GM19099 (cell line): Measurements from ENCODE around the gene LTB4R.
A peak's percentile ranks its signal among the peaks of the same experiment; 100 is the strongest.

ENCODE experiments used
- POLR2A ChIP-seq: IDR thresholded peaks from 3 replicates; pipeline ENCODE4 v1.6.1; 2011; ENCODE audit warnings: low read depth; ENCODE audit not compliant: insufficient read length; ENCODE audit errors: extremely low read depth

LTB4R gene, protein sequence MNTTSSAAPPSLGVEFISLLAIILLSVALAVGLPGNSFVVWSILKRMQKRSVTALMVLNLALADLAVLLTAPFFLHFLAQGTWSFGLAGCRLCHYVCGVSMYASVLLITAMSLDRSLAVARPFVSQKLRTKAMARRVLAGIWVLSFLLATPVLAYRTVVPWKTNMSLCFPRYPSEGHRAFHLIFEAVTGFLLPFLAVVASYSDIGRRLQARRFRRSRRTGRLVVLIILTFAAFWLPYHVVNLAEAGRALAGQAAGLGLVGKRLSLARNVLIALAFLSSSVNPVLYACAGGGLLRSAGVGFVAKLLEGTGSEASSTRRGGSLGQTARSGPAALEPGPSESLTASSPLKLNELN

DNA sequence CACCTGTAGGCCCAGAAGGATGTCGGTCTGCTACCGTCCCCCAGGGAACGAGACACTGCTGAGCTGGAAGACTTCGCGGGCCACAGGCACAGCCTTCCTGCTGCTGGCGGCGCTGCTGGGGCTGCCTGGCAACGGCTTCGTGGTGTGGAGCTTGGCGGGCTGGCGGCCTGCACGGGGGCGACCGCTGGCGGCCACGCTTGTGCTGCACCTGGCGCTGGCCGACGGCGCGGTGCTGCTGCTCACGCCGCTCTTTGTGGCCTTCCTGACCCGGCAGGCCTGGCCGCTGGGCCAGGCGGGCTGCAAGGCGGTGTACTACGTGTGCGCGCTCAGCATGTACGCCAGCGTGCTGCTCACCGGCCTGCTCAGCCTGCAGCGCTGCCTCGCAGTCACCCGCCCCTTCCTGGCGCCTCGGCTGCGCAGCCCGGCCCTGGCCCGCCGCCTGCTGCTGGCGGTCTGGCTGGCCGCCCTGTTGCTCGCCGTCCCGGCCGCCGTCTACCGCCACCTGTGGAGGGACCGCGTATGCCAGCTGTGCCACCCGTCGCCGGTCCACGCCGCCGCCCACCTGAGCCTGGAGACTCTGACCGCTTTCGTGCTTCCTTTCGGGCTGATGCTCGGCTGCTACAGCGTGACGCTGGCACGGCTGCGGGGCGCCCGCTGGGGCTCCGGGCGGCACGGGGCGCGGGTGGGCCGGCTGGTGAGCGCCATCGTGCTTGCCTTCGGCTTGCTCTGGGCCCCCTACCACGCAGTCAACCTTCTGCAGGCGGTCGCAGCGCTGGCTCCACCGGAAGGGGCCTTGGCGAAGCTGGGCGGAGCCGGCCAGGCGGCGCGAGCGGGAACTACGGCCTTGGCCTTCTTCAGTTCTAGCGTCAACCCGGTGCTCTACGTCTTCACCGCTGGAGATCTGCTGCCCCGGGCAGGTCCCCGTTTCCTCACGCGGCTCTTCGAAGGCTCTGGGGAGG is at the start of gene LTB4R:
Gene LTB4R, plus strand, starts transcription at position 857 of the 959 bp plus-strand sequence. CDS start 4,150 bp downstream, outside the sequence.
- peak; percentile 60 for TF ChIP-seq POLR2A

DNA sequence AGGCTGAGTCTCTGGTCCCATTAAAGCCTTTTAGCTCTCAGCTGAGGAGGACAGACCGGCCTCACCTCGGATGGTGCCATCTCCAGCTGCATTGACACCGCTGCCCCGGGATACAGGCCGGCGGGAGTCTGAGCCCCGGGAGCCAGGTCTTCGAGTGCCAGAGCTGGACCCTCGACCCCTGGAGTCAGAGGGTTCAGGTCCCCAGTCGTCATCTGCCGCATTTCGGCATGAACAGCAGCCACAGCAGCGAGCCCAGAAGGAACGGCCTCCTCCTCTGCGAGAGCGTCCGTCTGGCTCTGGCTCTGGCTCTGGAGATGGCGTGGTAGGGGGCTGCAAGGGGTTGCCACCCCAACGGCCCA is 49.4 kb upstream of the LTB4R start:
- no peak for TF ChIP-seq POLR2A

DNA sequence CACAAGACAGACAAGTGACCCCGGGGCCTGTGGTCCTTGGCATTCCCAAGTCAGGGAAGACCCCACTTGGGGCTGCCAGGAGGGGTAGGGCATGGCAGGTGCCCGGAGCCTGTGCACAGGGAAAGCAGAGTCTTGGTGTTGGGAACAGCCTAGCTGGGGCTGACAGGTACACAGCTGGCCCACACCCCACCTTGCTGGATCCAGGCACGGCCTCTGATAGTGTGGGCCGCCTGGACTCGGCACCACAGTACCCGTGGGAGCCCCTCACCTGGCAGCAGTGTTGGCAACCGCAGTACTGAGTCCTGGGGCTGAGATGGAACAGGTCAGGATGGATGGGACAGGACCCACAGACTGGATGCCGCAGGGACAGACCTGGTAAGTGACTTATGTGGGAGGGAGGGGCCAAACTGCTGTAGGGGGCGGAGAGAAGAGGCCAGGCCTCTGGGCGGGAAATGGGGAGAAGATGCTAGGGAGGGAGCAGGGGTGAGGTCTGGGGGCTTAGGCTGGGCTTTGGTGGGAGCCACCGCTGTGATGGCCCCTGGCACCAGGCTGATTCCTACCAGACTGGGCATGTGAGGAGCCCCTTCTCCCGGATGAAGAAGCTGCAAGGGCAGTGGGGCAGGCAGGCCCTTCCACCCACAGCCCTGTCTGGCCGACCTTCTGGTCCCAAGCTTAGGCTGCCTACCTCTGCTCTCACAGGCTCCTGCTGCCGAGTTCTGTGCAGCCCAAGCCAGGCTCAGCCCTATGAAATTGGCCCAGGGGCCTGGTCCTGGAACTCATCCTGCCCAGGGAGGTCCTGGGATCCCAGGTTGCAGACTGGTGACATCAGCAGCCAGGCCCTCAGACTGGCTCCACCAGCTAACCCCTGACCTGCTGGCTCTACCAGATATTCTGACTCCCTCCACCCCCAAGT is 48.2 kb upstream of the LTB4R start, which contains the start of gene TGM1:
Gene TGM1, minus strand, starts transcription at position 357 of the 913 bp plus-strand sequence. CDS start 825 bp downstream, outside the sequence.
- no peak for TF ChIP-seq POLR2A

DNA sequence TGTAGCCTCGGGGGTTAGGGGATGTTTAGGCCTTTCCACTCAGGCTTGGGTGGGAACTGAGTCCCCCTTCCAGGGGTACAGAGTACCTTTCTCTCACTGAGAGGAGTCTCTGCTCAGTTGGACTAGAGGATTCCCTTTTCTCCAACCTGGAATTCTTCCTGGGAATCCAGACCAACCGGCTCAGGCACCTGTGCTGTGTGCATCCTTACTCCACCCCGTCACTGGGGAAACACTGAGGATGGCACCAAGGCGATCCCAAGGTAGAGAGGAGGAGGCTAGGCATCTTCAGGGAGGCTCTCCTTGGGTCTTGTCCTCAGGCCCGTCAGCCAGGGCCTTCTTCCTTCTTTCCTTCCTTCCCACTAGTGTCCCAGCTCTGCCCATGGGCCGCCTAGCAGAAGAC is 47.5 kb upstream of the LTB4R start:
- TF ChIP-seq POLR2A = no peak

DNA sequence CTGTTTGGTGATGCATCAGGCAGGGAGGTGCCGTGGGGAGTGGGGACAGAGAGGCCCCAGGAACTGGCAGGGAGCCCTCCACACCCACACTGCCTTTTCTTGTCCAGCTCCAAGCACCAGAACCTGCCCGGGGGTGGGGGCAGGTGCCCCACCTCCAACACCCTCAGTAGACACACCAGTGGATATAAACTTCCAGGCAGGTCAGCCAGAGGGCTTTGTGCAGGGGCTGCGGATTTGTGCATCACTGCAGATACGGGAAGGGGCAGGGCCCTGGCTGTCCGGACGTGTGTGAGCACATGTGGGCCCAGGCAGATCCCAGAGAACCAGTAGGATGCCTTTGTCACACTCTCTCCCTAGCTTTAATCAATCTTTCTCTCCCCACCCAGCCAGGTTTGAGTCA is 47.0 kb upstream of the LTB4R start:
- no peak for TF ChIP-seq POLR2A

DNA sequence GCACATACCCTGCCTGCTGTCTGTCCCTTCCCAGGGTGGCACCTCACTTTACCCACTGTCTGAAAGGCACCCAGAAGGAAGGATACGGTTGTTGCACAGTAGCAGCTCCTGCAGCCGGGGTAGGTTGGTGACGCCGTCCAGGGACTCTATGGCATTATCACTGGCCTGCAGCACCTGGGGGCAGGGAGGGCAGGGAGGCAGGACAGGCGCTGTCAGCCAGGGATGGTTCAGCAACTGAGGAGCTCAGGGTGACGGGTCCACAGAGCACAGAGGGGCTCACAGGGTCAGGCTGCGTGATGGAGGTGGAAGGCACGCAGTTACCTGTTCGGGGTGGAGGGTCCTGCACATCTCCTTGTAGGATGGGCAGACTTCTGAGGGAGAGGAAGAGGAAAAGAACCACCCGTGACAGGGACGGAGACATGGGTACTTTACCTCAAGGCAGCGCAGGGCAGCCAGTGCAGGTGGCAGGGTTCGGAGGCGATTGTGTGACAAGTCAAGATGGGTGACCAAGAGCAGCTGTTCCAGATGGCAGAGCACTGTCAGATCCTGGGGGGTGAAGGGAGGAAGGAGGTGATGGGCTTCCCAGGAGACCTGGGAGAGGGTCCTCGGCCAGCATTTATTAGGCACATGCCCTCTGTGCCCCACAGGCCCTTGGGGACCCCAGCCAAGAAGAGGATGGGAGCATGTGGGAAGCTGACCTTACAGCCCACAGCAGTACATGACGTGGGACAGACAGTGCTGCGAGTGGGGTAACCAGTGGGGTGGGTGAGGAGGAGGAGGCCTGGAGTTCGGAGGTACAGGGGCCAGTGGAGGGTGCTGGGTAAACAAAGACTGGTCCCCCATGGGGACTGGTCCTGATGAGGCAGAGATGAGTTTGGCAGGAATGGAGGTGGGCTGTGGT is 44.7 kb upstream of the LTB4R start:
- no peak for TF ChIP-seq POLR2A

DNA sequence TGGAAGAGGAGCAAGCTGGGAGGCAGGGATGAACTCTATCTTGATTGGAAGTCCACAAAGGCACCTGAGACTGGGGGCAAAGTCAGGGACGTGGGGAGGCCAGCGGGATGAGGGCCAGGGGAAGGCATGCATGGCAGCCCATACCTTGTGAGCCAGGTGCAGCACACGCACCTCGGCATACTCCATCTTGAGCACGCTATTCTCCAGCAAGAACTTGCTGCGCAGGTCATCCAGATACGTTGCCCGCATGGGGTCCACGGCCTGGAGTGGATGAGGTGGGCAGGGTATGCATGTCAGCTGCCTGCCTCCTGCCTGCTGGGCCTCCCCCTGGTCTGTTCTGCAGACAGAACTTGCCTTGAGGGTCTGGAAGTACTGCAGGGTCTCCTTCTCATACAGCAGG is 43.8 kb upstream of the LTB4R start:
- TF ChIP-seq POLR2A = no peak

DNA sequence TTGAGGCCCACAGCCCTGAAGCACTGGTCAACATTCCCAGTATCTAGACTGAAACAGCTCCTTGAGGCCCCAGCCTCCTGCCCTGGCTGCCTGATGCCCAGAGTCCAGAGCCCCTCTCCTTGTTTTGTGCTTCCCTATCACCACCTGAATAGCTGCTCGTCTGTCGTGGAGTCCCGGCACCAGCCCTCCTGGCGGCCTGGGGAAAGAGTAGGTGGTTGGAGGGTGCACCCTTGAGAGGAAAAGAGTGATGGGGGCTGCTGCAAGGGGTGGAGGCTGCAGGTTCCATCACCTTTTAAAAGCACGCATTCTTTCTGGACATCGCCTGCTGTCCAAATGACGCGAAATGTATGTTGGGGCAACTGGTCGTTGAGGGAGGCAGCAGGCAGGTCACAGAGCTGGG is 43.1 kb upstream of the LTB4R start:
- TF ChIP-seq POLR2A = no peak

DNA sequence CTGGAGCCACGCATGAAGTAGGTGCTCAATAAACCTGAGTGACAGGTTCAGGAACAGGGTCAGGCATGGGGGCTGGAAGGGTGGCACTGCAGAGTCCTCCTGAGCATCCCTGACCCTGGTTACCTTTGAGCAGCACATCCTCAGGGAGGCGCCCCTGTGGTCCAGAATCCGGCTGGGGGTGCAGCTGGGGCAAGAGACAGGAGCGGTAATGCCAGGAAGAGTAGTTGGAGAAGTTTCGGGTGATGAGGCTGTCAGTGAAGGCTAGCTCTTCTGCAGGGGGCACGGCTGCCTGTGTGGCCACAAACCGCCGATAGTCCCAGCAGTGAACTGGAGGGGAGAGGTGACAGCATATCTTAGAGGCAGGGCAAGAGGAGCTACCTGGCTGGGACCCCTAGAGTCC is 41.9 kb upstream of the LTB4R start:
- TF ChIP-seq POLR2A = no peak

DNA sequence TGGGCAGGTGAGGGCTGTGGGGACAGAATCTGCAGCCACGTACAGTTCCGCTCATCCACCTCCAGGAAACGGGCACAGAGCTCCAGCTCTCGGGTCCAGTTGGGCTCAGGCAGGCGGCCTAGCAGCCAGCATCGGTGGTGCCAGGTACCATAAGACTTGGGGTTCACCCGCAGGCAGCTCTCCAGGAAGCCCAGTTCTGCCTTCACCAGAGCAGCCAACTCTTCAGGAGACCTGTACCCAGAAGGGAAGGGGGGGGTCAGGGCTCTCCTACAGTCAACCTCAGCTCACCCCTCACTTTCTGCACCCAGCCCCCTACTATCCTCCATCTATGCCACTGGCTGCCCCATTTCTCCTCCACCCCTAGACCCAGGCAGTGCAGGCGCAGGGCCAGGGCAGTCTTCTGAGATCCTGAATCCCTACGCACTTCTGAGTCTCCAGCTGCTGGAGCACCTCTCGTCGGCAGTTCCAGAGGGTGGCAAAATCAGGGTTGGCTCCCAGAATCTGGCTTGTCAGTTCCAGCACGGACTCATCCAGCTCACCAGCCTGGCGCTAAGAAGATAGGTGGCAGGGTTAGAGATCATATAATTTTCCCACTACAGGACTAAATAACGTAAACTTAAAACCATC is 41.3 kb upstream of the LTB4R start:
- TF ChIP-seq POLR2A = no peak

DNA sequence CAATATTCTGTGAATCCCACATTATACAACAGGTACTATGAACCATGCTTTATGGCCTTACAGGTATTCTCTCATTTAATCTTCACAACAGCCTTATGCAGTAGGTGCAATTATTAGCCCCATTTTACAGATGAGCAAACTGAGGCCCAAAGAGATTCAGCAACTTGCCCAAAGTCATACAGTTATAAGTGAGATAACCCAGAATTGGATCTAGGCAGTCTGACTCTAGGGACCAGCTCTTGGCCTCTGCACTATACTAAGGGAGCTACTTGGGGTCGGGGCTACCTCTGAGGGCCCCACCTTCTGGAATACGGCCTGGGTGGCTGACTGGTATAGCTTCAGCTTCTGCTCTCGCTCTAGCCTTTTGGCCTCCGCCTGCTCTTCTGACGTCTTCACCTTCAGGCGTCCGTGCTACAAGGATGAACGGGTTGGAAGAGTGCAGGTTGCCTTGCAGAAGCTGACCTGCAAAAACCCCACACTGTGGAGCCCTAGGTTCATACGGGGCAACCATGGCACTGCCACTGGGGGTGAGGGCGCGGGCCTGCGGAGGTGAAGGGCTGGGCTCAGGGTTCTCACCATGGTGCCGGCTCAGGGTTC is 40.7 kb upstream of the LTB4R start:
- no peak for TF ChIP-seq POLR2A

DNA sequence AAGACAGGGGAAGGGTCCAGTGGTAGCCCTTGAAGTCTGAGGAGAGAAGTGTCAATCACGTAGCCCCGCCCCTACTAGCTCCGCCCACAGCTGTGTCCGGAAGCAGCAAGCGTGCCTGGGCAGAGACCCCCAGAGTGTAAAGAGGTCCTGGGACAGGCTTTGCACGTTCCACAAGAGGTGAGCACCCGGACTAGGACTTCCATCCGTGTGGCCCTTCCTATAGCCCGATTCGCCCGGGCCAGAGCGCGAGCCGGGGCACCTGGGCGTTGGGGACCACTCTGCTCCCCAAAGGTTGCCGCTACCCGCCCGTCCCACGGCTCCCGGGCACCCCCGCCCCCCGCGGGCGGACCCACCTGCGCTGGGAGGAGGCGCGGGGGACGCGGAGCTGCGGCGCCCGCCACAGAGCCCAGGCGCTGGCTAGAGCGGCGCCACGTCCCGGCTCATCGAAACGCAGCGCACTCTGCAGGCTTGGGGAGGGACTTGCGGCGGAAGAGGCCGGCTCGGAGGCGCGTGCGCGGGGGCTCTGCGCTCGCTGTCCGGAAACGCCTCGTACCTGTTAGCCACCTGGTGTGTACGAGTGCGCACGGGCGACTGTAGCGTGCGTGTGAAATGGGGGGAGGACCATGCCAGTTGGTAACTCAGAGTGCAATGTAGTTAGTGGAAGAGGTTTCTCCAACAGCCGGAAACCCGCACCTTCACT is 40.0 kb upstream of the LTB4R start, which contains the start of gene RABGGTA:
Gene RABGGTA, minus strand, starts transcription at position 464 of the 700 bp plus-strand sequence. CDS start 482 bp downstream, outside the sequence.
- TF ChIP-seq POLR2A = peak; percentile 84
